Activated CD8-positive, alpha-beta memory T cell treated with anti-CD3 and anti-CD28 coated beads, Interleukin-2, amount 10 ng/mL, durations not matched to agents 7 days and 5 days (primary cell): Measurements from ENCODE around the gene DDX4. TPM values are rescaled to one million over a fixed set of nuclear protein-coding genes. Genes with fewer than 3 reads are reported as not detected.

ENCODE experiments used
- total RNA-seq, 2 experiments: library from RNA; stranded (reverse); gene quantifications; one replicate each; pipeline ENCODE4 v1.2.3, GENCODE V29; 2021

Gene DDX4
- total RNA-seq, 2 experiments from 2014 or later: 0.12 to 0.29 TPM

Other genes starting within 250 kb of the DDX4 start
- gene PLPP1, start 203.1 kb upstream of the DDX4 start, total RNA-seq: 10 to 100 TPM in 1 of 2 experiments, 1 to 10 TPM in 1; 7.1 to 31.2 TPM
- gene SLC38A9, start 25.7 kb upstream of the DDX4 start, total RNA-seq: 10 to 100 TPM; 21.9 to 26.6 TPM
- gene IL31RA, start 113.3 kb downstream of the DDX4 start, total RNA-seq: not detected